NK-92 (cell line): ENCODE data around the gene RAD23B.
"Not testable (repeated sequence)": the region's sequence is repeated elsewhere in the genome, so short reads cannot be mapped to it uniquely, and the experiment has no call there.

Experiments used
- DNase-seq: peaks from one replicate; lab custom pipeline; 2025; ENCODE audit not compliant: unreplicated experiment; lab: John Stamatoyannopoulos, UW

RAD23B gene

GRCh38 chr9:107292821-107293542 is 9.9 kb downstream of the RAD23B start:
- no peak for DNase-seq

DNA sequence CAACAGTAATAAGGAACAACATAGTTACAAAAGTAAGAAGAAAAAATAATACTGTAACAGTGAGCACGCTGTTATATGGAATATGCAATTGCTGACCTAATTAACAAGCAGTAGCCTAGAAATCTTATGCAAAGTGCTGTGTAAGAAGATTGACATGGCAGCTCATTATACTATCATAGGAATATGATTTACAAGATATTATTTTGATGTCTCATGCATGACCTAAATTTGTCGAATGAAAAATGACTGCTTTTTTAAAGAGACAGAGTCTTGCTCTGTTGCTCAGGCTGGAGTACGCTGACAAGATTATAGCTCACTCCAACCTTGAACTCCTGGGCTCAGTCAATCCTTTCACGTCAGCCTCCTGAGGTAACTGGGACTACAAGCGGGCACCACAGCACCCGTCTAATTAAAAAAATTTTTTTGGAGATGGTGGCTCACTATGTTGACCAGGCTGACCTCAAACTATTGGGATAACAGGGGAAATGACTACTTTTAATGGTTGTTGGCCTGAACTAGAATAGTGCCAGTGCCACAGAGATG is 10.5 kb downstream of the RAD23B start:
- no peak for DNase-seq

- no peak for DNase-seq
These were observed 11.7 kb downstream of the RAD23B start for GRCh38 chr9:107294756-107295155.

DNA sequence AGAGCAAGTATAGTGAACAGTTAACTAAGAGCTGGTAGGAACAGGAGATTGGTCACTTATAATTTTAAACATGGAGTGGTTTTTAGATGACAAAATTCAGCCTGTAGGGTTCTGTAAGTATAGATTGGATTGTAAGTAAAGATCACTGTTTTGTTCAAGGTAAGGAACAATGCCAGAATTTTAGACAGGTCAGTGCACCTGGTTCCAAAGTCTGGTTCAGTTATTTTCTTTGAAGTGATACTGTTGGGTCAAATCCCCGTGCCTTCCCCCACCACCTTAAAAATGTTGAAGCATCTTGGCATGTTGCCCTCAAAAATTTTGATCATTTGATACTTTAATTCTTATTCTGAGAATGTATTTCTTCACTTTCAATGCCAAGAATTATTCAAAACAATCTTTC is 12.9 kb downstream of the RAD23B start:
- no peak for DNase-seq

DNA sequence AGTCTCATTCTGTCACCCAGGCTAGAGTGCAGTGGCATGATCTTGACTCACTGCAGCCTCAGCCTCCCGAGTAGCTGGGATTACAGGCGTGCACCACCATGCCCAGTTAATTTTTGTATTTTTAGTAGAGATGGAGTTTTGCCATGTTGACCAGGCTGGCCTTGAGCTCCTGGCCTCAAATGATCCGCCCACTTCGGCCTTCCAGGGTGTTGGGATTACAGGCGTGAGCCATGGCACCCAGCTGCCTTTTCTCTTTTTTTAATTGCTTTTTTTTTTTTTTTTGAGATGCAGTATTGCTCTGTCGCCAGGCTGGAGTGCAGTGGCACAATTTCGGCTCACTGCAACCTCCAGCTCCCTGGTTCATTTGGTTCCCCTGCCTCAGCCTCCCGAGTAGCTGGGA is 13.5 kb downstream of the RAD23B start:
- not testable (repeated sequence) for DNase-seq

DNA sequence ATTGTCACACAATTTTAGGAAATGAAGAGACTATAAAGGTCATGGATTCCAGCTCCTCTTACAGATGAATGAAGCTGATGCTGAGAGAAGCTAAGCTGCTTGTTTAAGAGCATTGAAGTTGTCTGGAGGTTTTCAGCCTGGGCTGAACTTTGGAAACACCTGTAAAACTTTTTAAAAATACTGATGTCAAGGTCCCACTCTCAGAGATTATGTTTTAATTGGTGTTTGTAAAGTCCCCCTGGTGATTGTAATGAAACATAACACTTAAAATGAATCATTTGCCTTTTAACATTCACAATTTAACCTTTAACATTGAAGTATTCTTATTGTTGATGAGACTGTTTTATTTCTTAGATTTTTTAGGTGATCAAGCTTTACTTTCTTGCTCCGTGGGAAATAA is 16.4 kb downstream of the RAD23B start:
- no peak for DNase-seq

- no peak for DNase-seq
These were observed 23.2 kb downstream of the RAD23B start for GRCh38 chr9:107306308-107306707.

DNA sequence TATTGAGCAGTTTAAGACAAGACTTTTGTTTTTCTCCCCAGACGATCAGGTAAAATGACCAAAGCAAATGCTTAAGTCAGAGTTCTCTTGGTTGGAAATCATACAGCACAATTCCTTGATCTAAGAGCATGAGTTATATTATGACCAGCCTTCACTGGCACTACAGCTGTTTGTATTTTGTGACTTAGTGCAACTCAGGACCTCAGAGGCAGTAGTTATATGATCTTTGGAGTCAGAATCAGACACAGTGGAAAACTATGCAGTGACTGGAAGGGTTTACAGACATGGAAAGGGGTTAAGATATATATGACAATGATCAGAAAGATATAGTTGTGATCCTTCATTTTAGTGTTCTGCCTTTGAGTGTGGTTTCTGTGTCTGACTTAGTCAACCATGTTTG is 24.3 kb downstream of the RAD23B start:
- DNase-seq: no peak

- no peak for DNase-seq
These were observed 25.4 kb downstream of the RAD23B start for GRCh38 chr9:107308461-107308860.

DNA sequence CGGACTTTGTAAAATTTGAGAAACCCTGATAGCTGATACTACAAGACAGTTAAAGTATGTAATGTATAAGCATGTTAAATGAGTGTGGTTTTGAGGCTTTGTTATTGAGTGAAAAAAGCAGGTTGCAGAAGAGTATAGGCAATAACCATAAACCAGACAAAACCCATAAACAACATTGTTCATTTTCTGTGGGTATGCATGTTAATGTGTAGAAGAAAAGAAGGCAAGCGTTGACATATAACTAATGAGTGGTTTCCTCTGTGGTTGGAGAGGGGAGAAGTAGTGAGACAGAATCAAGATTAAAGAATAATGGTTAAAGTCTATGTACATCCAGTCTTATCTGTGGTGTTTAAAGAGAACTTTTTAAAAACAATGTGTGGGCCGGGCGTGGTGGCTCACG is 26.2 kb downstream of the RAD23B start:
- DNase-seq: no peak

DNA sequence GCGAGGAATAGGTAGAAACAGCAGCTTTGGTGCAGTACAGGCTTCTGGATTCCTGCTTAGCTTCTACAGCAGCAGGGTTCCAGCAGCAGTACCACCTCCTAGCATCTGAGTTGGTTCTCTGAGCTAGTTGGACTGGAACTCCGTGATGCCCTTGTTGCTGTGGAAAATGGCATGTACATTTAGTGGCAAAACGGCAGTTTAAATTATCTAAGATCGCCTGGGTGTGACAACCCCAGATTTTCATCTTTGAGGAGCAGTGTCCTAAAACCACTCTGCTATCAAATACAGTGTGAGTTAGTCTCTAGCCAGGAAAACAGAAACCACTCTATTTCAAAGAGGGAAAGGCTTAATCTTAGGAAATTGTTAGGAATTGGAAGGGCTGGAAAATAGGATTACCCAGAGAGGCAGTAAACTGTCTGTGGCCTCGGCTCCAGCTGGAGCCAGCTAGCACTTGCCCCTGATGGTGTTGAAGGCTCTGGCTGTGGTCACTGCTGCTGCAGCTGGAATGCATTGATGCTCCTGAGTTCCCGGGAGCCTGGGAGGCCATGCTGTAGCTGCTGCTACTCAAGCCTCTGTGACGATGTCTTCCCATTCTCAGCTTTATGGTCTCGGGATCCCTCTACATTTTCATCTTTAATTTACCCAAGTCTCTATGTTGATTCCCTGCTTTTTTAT is 29.4 kb downstream of the RAD23B start:
- DNase-seq: no peak

DNA sequence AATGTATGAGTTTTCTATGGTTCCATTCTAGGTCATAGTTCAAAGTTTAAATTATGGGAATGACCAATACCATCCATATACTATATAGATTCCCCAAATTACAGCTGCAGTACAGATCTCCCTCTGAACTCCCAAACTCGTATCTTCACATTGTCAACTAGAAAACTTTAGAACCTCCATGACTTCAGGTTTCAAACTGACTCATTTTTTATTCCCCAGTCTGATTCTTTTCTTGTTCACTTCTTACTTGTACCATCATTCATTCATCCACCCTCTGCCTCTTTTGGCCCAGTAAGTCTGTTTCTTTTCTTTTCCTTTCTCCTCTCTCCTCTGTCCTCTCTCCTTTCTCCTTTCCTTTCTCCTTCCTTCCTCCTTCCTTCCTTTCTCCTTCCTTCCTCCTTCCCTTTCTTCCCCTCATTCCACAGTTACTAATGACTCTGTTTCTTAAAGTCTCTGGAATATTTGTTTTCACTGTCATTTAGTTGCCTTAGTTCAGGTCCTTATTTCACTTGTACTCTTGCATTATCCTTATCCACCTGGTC is 30.5 kb downstream of the RAD23B start:
- no peak for DNase-seq

GRCh38 chr9:107314763-107315162 is 31.7 kb downstream of the RAD23B start:
- DNase-seq: no peak

- DNase-seq: no peak
These were observed 33.9 kb downstream of the RAD23B start for GRCh38 chr9:107316795-107317661.

DNA sequence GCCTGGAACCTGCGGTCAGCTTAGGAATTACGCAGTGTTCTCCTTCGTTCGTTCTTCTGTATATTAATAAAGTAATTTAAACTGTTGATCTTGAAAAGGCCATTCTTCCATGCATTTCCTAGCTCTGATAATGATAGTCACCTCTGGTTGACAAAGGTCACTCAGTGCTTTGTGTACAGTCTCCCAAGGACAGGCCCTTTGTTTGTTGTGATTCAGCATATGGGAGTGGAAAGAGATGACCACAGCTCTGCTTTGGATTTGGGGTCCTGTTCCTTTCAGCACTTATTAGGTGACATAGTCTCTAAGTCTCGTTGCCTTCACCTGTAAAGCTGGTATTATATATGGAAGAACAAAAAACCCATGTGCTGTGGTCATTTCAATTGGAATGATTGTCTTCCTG is 39.6 kb downstream of the RAD23B start:
- DNase-seq: no peak

DNA sequence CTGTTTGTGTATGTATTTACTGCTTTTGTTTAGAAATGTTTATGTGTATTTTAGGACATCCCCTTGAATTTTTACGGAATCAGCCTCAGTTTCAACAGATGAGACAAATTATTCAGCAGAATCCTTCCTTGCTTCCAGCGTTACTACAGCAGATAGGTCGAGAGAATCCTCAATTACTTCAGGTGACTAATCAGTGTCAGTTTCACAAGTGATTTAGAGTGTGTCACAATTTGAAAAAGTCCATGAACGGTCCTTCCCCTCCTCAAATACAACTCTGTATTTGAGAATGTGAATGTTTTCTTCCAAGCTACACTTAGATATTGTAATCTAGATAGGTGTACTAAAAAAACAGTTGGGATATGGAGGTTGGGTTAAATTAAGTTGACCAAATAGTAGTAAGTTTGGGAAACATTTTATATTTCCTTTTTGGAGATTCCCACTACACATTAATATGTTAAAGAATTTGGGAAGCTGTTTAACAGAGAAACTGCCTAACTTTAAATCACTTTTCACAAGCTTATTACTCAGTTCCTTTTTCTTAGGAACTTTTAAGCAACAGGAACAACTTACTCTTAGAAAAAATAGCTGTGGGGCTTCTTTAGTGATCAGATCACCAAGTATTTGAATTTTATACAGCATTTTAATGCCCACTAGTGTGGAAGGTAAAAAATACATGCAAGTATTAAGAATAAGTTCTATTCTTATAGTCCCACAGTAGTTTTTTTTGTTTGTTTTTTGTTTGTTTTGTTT is 40.9 kb downstream of the RAD23B start:
- DNase-seq: no peak

- no peak for DNase-seq
These were observed 42.8 kb downstream of the RAD23B start for GRCh38 chr9:107325842-107326241.

- no peak for DNase-seq
These were observed 45.4 kb downstream of the RAD23B start for GRCh38 chr9:107328510-107328909.

- no peak for DNase-seq
These were observed 47.3 kb downstream of the RAD23B start for GRCh38 chr9:107330420-107330819.

GRCh38 chr9:107332883-107333282 is 49.8 kb downstream of the RAD23B start:
- no peak for DNase-seq

DNA sequence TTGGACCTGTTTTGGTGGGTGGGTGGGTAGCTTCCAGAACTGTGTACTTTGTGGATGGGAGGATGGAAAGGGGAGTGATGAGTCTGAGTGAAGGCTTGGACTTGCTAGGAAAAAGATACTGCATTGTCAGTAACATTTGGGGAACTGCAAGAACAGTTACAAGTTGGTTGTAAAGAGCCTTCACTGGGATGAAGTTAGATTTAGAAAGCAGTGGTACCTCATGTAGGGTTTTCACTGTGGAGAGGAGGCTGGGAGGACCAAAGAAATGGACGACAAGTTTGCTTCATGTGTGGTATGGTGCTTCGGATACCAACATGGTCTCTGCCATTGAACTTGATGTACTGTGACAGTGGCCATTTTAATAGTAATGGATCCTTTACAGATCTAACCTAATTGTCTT is 50.3 kb downstream of the RAD23B start:
- no peak for DNase-seq
